Aorta (tissue), 5 donors: ENCODE measurements around the gene PDK2. TPM values are rescaled to one million over a fixed set of nuclear protein-coding genes. Genes with fewer than 3 reads are reported as not detected.

ENCODE experiments used
- ATAC-seq: fragments of 200-7000 bp; cut with Tn5 transposase; one replicate; pipeline ENCODE4 v1.9.1; 2022; ENCODE audit warnings: moderate library complexity; ENCODE audit not compliant: low FRiP score
- DNase-seq, 2 donors: peaks; one replicate each; pipeline ENCODE4 v3.0.0-alpha.2; 2020
- H3K27ac ChIP-seq, 2 donors: one replicate each; pipeline ENCODE4 v1.5.1; 2013; ENCODE audit warnings: low read length in 2 of 2, mild to moderate bottlenecking in 2 of 2, moderate library complexity in 2 of 2, control low read depth in 1 of 2, inconsistent platforms in 1 of 2, low read depth in 1 of 2
- H3K27me3 ChIP-seq, 2 donors: one replicate each; pipeline ENCODE4 v1.6.1; 2013; ENCODE audit warnings: control low read depth in 1 of 2, low read length in 1 of 2, mild to moderate bottlenecking in 1 of 2, moderate library complexity in 1 of 2; ENCODE audit not compliant: insufficient read depth in 2 of 2, control insufficient read depth in 1 of 2
- H3K36me3 ChIP-seq, 2 donors: one replicate each; pipeline ENCODE4 v1.6.1; 2013; ENCODE audit warnings: control low read depth in 1 of 2, low read length in 1 of 2, mild to moderate bottlenecking in 1 of 2; ENCODE audit not compliant: insufficient read depth in 2 of 2, control insufficient read depth in 1 of 2
- H3K4me1 ChIP-seq, 2 donors: one replicate each; pipeline ENCODE4 v1.6.1; 2013; ENCODE audit warnings: low read length in 2 of 2, control low read depth in 1 of 2, mild to moderate bottlenecking in 1 of 2, moderate library complexity in 1 of 2; ENCODE audit not compliant: insufficient read depth in 2 of 2, control insufficient read depth in 1 of 2
- H3K4me3 ChIP-seq, 2 donors: one replicate each; pipeline ENCODE4 v1.5.1; 2013; ENCODE audit warnings: low read length in 2 of 2, control low read depth in 1 of 2, mild to moderate bottlenecking in 1 of 2
- H3K9me3 ChIP-seq: one replicate; pipeline ENCODE4 v1.6.1; 2013; ENCODE audit warnings: mild to moderate bottlenecking, low read length; ENCODE audit not compliant: control insufficient read depth
- WGBS, 2 donors: extraction: QIAGEN DNeasy Blood & Tissue Kit; methylation state at CpG; one replicate each; pipeline ENCODE4 v1.1.7; 2013; 5-methylcytosine and 5-hydroxymethylcytosine counted together
- intact Hi-C, 2 donors: fragments of 100-400 bp; cut with DNase I; formaldehyde crosslinking; loops; one replicate each; pipeline versions ENCODE4 v1.14.2 to v1.15.0; 2022
- polyA plus RNA-seq, 2 donors: library from polyadenylated mRNA; stranded (reverse); fragments of 200-250 nt; gene quantifications; one replicate each; pipeline ENCODE4 v1.2.3, GENCODE V29; 2013
- total RNA-seq, 2 donors: library from RNA; stranded (reverse); fragmentation: NEBNext Ultra II Directional; extraction: Animal tissue kit (Norgen Biotek cat#: 25700); gene quantifications; one replicate each; pipeline ENCODE4 v1.2.1, GENCODE V29; 2021
- donor health status: healthy with polysubstance abuse.
- donor health status: Bipolar disorder and iron deficiency.
- donor health status: DM: no; HTN: no; CAD: no.
- donor health status: DM: no; HTN: no; CAD: no.
- donor health status: DM: yes; HTN: yes; CAD: no.

PDK2 gene
- total and polyA plus RNA-seq, 4 donors = 15.0 to 45.8 (median 41.1) TPM

- intact Hi-C loops = loop anchor here in 1 of 2 donors (5.0 kb wide), 1 partner anchor 206 kb away; no protein-coding TSS in a partner anchor
- no peak overlapping the region for H3K27ac ChIP-seq
- no peaks in the 10 kb centered on the region for H3K9me3 ChIP-seq
- 68 to 71% methylated on average over 15 of the region's 15 CpGs for WGBS, 2 donors
- no peaks in the 10 kb centered on the region for H3K27me3 ChIP-seq
- ATAC-seq = no peak
- peaks cover 0 to 7% of the 10 kb centered on the region in 2 donors for H3K36me3 ChIP-seq
- no peaks in the 10 kb centered on the region for H3K4me1 ChIP-seq
- DNase-seq = peak in 1 of 2 donors; percentile 35
- H3K4me3 ChIP-seq = no peak overlapping the region
Observed at GRCh38 chr17:50090971-50091917, 3.9 kb upstream of the PDK2 start.

- intact Hi-C loops = loop anchor here in 1 of 2 donors (5.0 kb wide), 1 partner anchor 205 kb away; no protein-coding TSS in a partner anchor
- no peak overlapping the region for H3K27ac ChIP-seq
- ATAC-seq = no peak
Observed at GRCh38 chr17:50091918-50092285, 3.2 kb upstream of the PDK2 start.

GRCh38 chr17:50093246-50093645 lies 1.9 kb upstream of the PDK2 start:
- peaks cover 0 to 7% of the 10 kb centered on the region in 2 donors for H3K36me3 ChIP-seq
- H3K27me3 ChIP-seq = no peaks in the 10 kb centered on the region
- no peaks in the 10 kb centered on the region for H3K4me1 ChIP-seq
- intact Hi-C loops = loop anchor here in 1 of 2 donors (5.0 kb wide), 1 partner anchor 204 kb away; no protein-coding TSS in a partner anchor
- no peak for ATAC-seq
- no peak overlapping the region for H3K27ac ChIP-seq
- DNase-seq = no peak
- H3K4me3 ChIP-seq = no peak overlapping the region
- WGBS, 2 donors = 89 to 90% methylated on average over 3 of the region's 3 CpGs
- no peaks in the 10 kb centered on the region for H3K9me3 ChIP-seq

More at GRCh38 chr17:50091918-50092285, 3.2 kb upstream of the PDK2 start:
- Histone ChIP-seq H3K9me3 (no peaks in the 10 kb centered on the region), H3K36me3 (peaks cover 0 to 7% of the 10 kb centered on the region in 2 donors), H3K4me1 (no peaks in the 10 kb centered on the region), H3K4me3 (no peak overlapping the region), H3K27me3 (no peaks in the 10 kb centered on the region)
- DNase-seq = no peak
- WGBS, 2 donors = 49 to 73% methylated on average over 2 of the region's 2 CpGs

GRCh38 chr17:50093807-50094206 lies 1.3 kb upstream of the PDK2 start:
- Histone ChIP-seq H3K9me3 (no peaks in the 10 kb centered on the region), H3K4me1 (no peaks in the 10 kb centered on the region), H3K4me3 (no peak overlapping the region), H3K36me3 (peaks cover 0 to 5% of the 10 kb centered on the region in 2 donors), H3K27ac (no peak overlapping the region), H3K27me3 (no peaks in the 10 kb centered on the region)
- 11% methylated on average over 3 of the region's 3 CpGs for whole genome bisulfite sequencing, 2 donors
- intact Hi-C loops = loop anchor here in 1 of 2 donors (5.0 kb wide), 1 partner anchor 203 kb away; no protein-coding TSS in a partner anchor
- no peak for ATAC-seq
- DNase-seq = no peak

- H3K9me3 ChIP-seq = no peaks in the 10 kb centered on the region
- peak; percentile 92 for ATAC-seq
- H3K27me3 ChIP-seq = no peaks in the 10 kb centered on the region
- peak overlapping the region in 1 of 2 donors; percentile 15 for H3K27ac ChIP-seq
- peak; percentile 93 to 98 for DNase-seq
- intact Hi-C loops = loop anchor here in 1 of 2 donors (5.0 kb wide), 1 partner anchor 203 kb away; no protein-coding TSS in a partner anchor
- peaks cover 0 to 1% of the 10 kb centered on the region in 2 donors for H3K36me3 ChIP-seq
- peak overlapping the region; percentile 23 for H3K4me3 ChIP-seq
- no peaks in the 10 kb centered on the region for H3K4me1 ChIP-seq
- 0 to 1% methylated on average over 21 of the region's 21 CpGs for WGBS, 2 donors
Observed at GRCh38 chr17:50094243-50094752, 853 bp upstream of the PDK2 start.

- 1 to 2% methylated on average over 12 of the region's 12 CpGs for WGBS, 2 donors
- no peaks in the 10 kb centered on the region for H3K4me1 ChIP-seq
- DNase-seq (peak in 1 of 2 donors; percentile 47), ATAC-seq (no peak)
- no peaks in the 10 kb centered on the region for H3K36me3 ChIP-seq
- intact Hi-C loops = loop anchor here in 1 of 2 donors (1.0 to 5.0 kb wide), 2 partner anchors 52 to 195 kb away; no protein-coding TSS in a partner anchor
- peak overlapping the region; percentile 74 to 81 for H3K4me3 ChIP-seq
- peak overlapping the region in 1 of 2 donors; percentile 55 for H3K27ac ChIP-seq
- no peaks in the 10 kb centered on the region for H3K9me3 ChIP-seq
- no peaks in the 10 kb centered on the region for H3K27me3 ChIP-seq
Observed at GRCh38 chr17:50095626-50096037, 481 bp downstream of the PDK2 start.

- no peaks in the 10 kb centered on the region for H3K36me3 ChIP-seq
- peak overlapping the region; percentile 74 to 81 for H3K4me3 ChIP-seq
- intact Hi-C loops = loop anchor here in 1 of 2 donors (1.0 to 5.0 kb wide), 2 partner anchors 51 to 194 kb away; no protein-coding TSS in a partner anchor
- H3K4me1 ChIP-seq = no peaks in the 10 kb centered on the region
- H3K27me3 ChIP-seq = no peaks in the 10 kb centered on the region
- ATAC-seq (no peak), DNase-seq (peak in 1 of 2 donors; percentile 50)
- WGBS, 2 donors = 2 to 3% methylated on average over 6 of the region's 6 CpGs
- peak overlapping the region in 1 of 2 donors; percentile 55 for H3K27ac ChIP-seq
- no peaks in the 10 kb centered on the region for H3K9me3 ChIP-seq
Observed at GRCh38 chr17:50096092-50096491, 941 bp downstream of the PDK2 start.

GRCh38 chr17:50096758-50097157 lies 1.6 kb downstream of the PDK2 start:
- peak in 1 of 2 donors; percentile 29 for DNase-seq
- Histone ChIP-seq H3K4me1 (no peaks in the 10 kb centered on the region), H3K36me3 (no peaks in the 10 kb centered on the region), H3K27ac (no peak overlapping the region), H3K9me3 (no peaks in the 10 kb centered on the region), H3K4me3 (no peak overlapping the region), H3K27me3 (no peaks in the 10 kb centered on the region)
- 52 to 57% methylated on average over 3 of the region's 3 CpGs for WGBS, 2 donors
- ATAC-seq = no peak
- intact Hi-C loops = loop anchor here in 1 of 2 donors (1.0 to 5.0 kb wide), 2 partner anchors 51 to 194 kb away; no protein-coding TSS in a partner anchor
